HepG2 (cell line): ENCODE measurements around the gene CLASP1. TPM values are rescaled to one million over a fixed set of nuclear protein-coding genes. Genes with fewer than 3 reads are reported as not detected.

ENCODE experiments used
- ARID5B ChIP-seq: IDR thresholded peaks from 2 replicates; pipeline ENCODE4 v1.4.0; 2020; ENCODE audit warnings: mild to moderate bottlenecking, missing genetic modification reagents
- ASH2L ChIP-seq: fragments of 300-600, 200-600 bp; sonication (generic); IDR thresholded peaks from 2 replicates; pipeline ENCODE4 v1.7.0; 2017; ENCODE audit warnings: low read depth, mild to moderate bottlenecking, moderate library complexity, mixed read lengths, low read length; ENCODE audit not compliant: insufficient read length
- CERS6 ChIP-seq: sonication (generic); formaldehyde crosslinking; IDR thresholded peaks from 2 replicates; pipeline ENCODE4 v1.5.0; 2020; ENCODE audit warnings: missing genetic modification reagents
- EEA1 ChIP-seq: sonication (generic); formaldehyde crosslinking; IDR thresholded peaks from 2 replicates; pipeline ENCODE4 v1.5.1; 2020; ENCODE audit warnings: mild to moderate bottlenecking, missing genetic modification reagents, borderline replicate concordance
- EZH2 ChIP-seq: conservative IDR thresholded peaks from 2 replicates; pipeline ENCODE4 v1.6.1; 2012; ENCODE audit warnings: mild to moderate bottlenecking, low read depth, low read length, moderate library complexity
- GABPB1 ChIP-seq: IDR thresholded peaks from 2 replicates; pipeline ENCODE4 v1.6.1; 2016; ENCODE audit warnings: mild to moderate bottlenecking, missing genetic modification reagents, moderate library complexity, missing compliant biosample characterization
- GFI1 ChIP-seq: sonication (generic); formaldehyde crosslinking; IDR thresholded peaks from 2 replicates; pipeline ENCODE4 v1.5.0; 2020; ENCODE audit warnings: missing genetic modification reagents, mild to moderate bottlenecking, borderline replicate concordance
- HNF4G ChIP-seq, 2 experiments: sonication (generic) in 1 of 2; formaldehyde crosslinking in 1 of 2; IDR thresholded peaks; 2 replicates each; pipeline versions ENCODE4 v1.4.0 to v1.6.1; 2011 to 2020; ENCODE audit warnings: borderline replicate concordance in 2 of 2, low read depth in 2 of 2, mild to moderate bottlenecking in 2 of 2, low read length in 1 of 2, missing genetic modification reagents in 1 of 2, moderate library complexity in 1 of 2
- ISL2 ChIP-seq: sonication (generic); formaldehyde crosslinking; IDR thresholded peaks from 2 replicates; pipeline ENCODE4 v1.5.0; 2020; ENCODE audit warnings: missing genetic modification reagents
- KLF15 ChIP-seq: sonication (generic); formaldehyde crosslinking; IDR thresholded peaks from 2 replicates; pipeline ENCODE4 v1.8.1; 2023; ENCODE audit warnings: borderline replicate concordance, mild to moderate bottlenecking, inconsistent platforms, missing genetic modification reagents, mixed read lengths
- MAFG ChIP-seq: sonication (generic); formaldehyde crosslinking; IDR thresholded peaks from 2 replicates; pipeline ENCODE4 v1.5.1; 2020; ENCODE audit warnings: mild to moderate bottlenecking, missing genetic modification reagents
- MATR3 ChIP-seq: sonication (generic); formaldehyde crosslinking; IDR thresholded peaks from 2 replicates; pipeline ENCODE4 v1.4.0; 2020; ENCODE audit warnings: missing genetic modification reagents
- NR3C1 ChIP-seq: sonication (generic); formaldehyde crosslinking; IDR thresholded peaks from 2 replicates; pipeline ENCODE4 v1.4.0; 2020; ENCODE audit warnings: missing genetic modification reagents
- PAF1 ChIP-seq: IDR thresholded peaks from 2 replicates; pipeline ENCODE4 v1.6.1; 2016; ENCODE audit warnings: missing genetic modification reagents, missing compliant biosample characterization
- PAX8 ChIP-seq: sonication (generic); formaldehyde crosslinking; IDR thresholded peaks from 2 replicates; pipeline ENCODE4 v1.8.0; 2022; ENCODE audit warnings: mild to moderate bottlenecking, missing genetic modification reagents, borderline replicate concordance
- POLR2G ChIP-seq: fragments of 200-400 bp; formaldehyde crosslinking; IDR thresholded peaks from 2 replicates; pipeline ENCODE4 v1.6.1; 2018; ENCODE audit warnings: mild to moderate bottlenecking, low read depth, low read length, moderate library complexity
- SRF ChIP-seq: IDR thresholded peaks from 2 replicates; pipeline ENCODE4 v1.6.1; 2011; ENCODE audit warnings: mild to moderate bottlenecking, low read depth, low read length, moderate library complexity
- SUZ12 ChIP-seq: fragments of 150-350 bp; IDR thresholded peaks from 2 replicates; pipeline ENCODE4 v1.6.1; 2014; ENCODE audit warnings: low read depth, low read length
- SYNCRIP ChIP-seq: fragments of 200-400 bp; formaldehyde crosslinking; IDR thresholded peaks from 2 replicates; pipeline ENCODE4 v1.6.1; 2018; ENCODE audit warnings: mild to moderate bottlenecking, low read depth, low read length; ENCODE audit not compliant: insufficient read depth
- TARDBP ChIP-seq: sonication (generic); formaldehyde crosslinking; IDR thresholded peaks from 2 replicates; pipeline ENCODE4 v1.8.0; 2022; ENCODE audit warnings: mild to moderate bottlenecking, missing genetic modification reagents
- THAP7 ChIP-seq: sonication (generic); formaldehyde crosslinking; IDR thresholded peaks from 2 replicates; pipeline ENCODE4 v1.8.1; 2023; ENCODE audit warnings: mild to moderate bottlenecking, missing genetic modification reagents
- ZNF292 ChIP-seq: sonication (generic); formaldehyde crosslinking; IDR thresholded peaks from 2 replicates; pipeline ENCODE4 v1.8.1; 2022; ENCODE audit warnings: mild to moderate bottlenecking, low read depth, missing genetic modification reagents, borderline replicate concordance
- ZNF564 ChIP-seq: sonication (generic); formaldehyde crosslinking; IDR thresholded peaks from 2 replicates; pipeline ENCODE4 v1.8.1; 2023; ENCODE audit warnings: mild to moderate bottlenecking, missing genetic modification reagents
- ZNF616 ChIP-seq: sonication (generic); formaldehyde crosslinking; IDR thresholded peaks from 2 replicates; pipeline ENCODE4 v1.5.0; 2020; ENCODE audit warnings: low read depth, mild to moderate bottlenecking, missing genetic modification reagents
- polyA plus RNA-seq, 8 experiments: library from polyadenylated mRNA; depleted of rRNA in 3 of 8; stranded (reverse) in 7 of 8; unstranded in 1 of 8; fragments of >200 nt; fragmentation: Illumina TruSeq in 4 of 8; extraction: Trizol in 4 of 8; gene quantifications; 2 replicates each; pipeline versions ENCODE4 v1.2.1 to v1.2.3, GENCODE V29; 2011 to 2016; ENCODE audit warnings: low read depth in 4 of 8, missing spikeins in 1 of 8, mixed read lengths in 1 of 8; ENCODE audit not compliant: insufficient read depth in 1 of 8
- total RNA-seq, 5 experiments: library from RNA; depleted of rRNA; stranded (reverse); fragments of >200 nt; fragmentation: Illumina TruSeq; extraction: Trizol; gene quantifications; 2 replicates each; pipeline ENCODE4 v1.2.3, GENCODE V29; 2016; ENCODE audit warnings: low read depth in 1 of 5
- TF ChIP-seq, protein P1 (sequence below): sonication (generic); formaldehyde crosslinking; IDR thresholded peaks from 2 replicates; pipeline ENCODE4 v1.9.0; 2021; ENCODE audit warnings: missing genetic modification reagents, mild to moderate bottlenecking, borderline replicate concordance

CLASP1 gene
- total and polyA plus RNA-seq, 2 of the 13 experiments (the other 11 are each of a cell fraction or from before 2014, with no cell fraction given), result 11.7 to 47.9 TPM

- TF ChIP-seq POLR2G (no peak), ASH2L (no peak), MATR3 (CRISPR knock-in tag) (no peak), EEA1 (no peak), SYNCRIP (no peak), EZH2 (no peak), NR3C1 (CRISPR knock-in tag) (no peak), GFI1 (CRISPR knock-in tag) (no peak), GABPB1 (CRISPR knock-in tag) (no peak), ZNF292 (CRISPR knock-in tag) (no peak), ZNF616 (CRISPR knock-in tag) (no peak), TARDBP (CRISPR knock-in tag) (no peak), PAX8 (CRISPR knock-in tag) (no peak), THAP7 (no peak), MAFG (CRISPR knock-in tag) (no peak), KLF15 (no peak), ZNF564 (CRISPR knock-in tag) (no peak), ISL2 (CRISPR knock-in tag) (no peak), SUZ12 (no peak), ARID5B (peak; percentile 49; the same call in 1 of the 2 replicates), SRF (no peak), CERS6 (CRISPR knock-in tag) (no peak), HNF4G (IDR thresholded peaks at IDR 0.05; ENCODE audit: borderline replicate concordance, low read depth, low read length) (no peak), HNF4G (CRISPR knock-in tag; IDR thresholded peaks at IDR 0.05; ENCODE audit: borderline replicate concordance, low read depth) (no peak), PAF1 (CRISPR knock-in tag) (no peak)
- TF ChIP-seq, protein P1, sequence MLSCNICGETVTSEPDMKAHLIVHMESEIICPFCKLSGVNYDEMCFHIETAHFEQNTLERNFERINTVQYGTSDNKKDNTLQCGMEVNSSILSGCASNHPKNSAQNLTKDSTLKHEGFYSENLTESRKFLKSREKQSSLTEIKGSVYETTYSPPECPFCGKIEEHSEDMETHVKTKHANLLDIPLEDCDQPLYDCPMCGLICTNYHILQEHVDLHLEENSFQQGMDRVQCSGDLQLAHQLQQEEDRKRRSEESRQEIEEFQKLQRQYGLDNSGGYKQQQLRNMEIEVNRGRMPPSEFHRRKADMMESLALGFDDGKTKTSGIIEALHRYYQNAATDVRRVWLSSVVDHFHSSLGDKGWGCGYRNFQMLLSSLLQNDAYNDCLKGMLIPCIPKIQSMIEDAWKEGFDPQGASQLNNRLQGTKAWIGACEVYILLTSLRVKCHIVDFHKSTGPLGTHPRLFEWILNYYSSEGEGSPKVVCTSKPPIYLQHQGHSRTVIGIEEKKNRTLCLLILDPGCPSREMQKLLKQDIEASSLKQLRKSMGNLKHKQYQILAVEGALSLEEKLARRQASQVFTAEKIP, result no peak
Measured at GRCh38 chr2:121489284-121489683, 160.0 kb downstream of the CLASP1 start (continued).
